Fibroblast of lung (primary cell): ENCODE data around the gene HTATIP2.

Experiments
- CTCF ChIP-seq, 2 donors: IDR thresholded peaks in 1 of 2; conservative IDR thresholded peaks in 1 of 2; 1 replicate in 1 of 2; 2 replicates in 1 of 2; pipeline ENCODE4 v1.5.1; 2011 to 2012; ENCODE audit warnings: low read length in 2 of 2, control low read depth in 1 of 2, inconsistent platforms in 1 of 2, low read depth in 1 of 2, mild to moderate bottlenecking in 1 of 2
- EZH2 ChIP-seq: IDR thresholded peaks from 2 replicates; pipeline ENCODE4 v1.5.1; 2012; ENCODE audit warnings: low read length, control low read depth, mild to moderate bottlenecking; ENCODE audit errors: missing control alignments

- TF ChIP-seq CTCF (conservative IDR thresholded peaks at IDR 0.05 in 1 of 2, IDR thresholded peaks at IDR 0.05 in 1 of 2; ENCODE audit: low read depth in 1 of 2, low read length in 2 of 2) = no peak
- no peak for TF ChIP-seq EZH2
These were observed 47.7 kb upstream of the HTATIP2 start for GRCh38 chr11:20315800-20316199.
